NCI-H524 treated with DMSO at 0.1 percent for 48 hours (cell line): ENCODE measurements around the gene CACNA1H.

Source experiments
- DNase-seq: peaks from one replicate; lab custom pipeline; 2025; lab: John Stamatoyannopoulos, UW

The CACNA1H gene

DNA sequence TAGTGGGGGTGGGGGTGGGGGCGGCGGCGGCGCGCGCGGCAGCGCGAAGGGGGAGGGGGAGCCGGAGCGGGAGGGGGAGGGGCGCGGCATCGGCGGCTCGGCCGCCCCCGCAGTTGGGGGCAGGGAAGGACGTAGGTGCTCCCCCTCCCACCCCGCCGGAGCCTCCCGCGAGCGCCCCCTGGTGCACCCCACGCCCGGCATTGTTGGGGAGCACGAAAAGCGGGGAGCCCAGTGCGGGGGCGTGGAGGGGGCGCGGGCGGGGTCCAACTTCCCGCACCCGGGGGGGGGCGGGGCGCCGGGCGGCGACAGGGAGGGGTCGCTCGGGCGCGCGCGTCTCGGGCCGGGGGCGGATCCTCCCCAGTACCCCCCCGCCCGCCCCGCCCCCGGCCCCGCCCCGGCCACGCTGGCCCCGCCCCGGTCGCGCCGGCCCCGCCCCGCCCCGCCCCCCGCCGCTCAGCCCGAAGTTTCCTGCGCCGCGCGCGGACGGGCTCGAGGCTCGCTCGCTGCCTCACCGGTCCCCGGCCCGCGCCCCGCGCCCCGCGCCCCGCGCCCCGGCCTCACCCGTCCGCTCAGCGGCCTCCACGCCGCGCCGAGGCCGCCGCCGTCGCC is at the start of gene CACNA1H:
CACNA1H (plus strand) TSS at position 456 of the 609 bp plus-strand sequence. CDS start 632 bp downstream, outside the sequence.
- no peak for DNase-seq

DNA sequence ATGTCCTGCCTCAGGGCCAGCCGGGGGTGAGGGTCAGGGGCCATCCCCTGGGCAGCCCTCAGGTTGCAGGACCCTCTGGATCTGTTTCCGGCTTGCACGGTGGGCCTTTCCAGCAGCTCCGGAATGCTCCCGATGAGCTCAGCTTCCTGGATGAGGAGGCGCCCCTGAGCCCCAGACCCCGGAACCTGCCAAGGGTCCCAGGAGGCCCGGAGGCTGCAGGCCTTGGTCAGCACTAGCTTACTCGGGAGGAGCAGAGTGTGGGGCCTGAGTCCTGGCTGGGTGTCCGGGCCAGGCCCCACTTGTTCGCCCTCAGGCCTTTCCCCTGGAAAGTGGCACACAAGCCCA is 49.3 kb upstream of the CACNA1H start:
- DNase-seq = no peak

DNA sequence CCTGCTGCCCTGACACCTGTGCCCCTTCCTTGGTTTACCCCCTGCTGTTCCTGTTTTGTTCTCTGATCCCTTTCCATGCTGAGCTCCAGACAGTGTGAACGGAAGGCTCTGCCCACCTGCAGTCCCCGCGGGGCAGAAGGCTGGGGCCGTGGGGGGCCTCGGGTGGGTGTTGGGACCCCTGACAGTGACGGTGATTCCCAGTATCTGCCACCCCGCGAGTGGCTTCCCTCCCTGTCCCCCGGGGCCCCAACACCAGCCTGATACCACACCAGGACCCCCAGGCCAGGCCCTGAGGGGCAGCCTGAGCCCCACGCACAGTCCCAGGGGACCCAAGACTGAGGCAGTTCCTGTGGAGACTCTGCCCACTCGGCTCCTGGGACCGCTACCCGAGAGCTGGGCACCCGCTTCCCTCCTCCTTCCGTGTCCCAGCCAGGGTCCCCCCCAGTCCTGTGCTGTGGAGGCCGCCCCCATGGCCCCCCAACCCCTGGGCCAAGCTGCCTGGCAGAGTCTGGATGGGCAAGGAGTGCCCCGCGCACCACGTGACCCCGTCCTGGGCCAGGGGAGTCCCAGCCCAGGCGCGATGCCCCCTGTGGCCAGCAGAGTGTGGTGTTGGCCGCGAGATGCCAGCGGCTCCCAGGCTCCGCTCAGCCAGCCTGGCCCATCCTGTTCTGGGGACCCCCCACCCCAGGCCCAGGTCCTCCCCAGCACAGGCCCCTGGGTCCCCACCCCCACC is 46.9 kb upstream of the CACNA1H start:
- no peak for DNase-seq

DNA sequence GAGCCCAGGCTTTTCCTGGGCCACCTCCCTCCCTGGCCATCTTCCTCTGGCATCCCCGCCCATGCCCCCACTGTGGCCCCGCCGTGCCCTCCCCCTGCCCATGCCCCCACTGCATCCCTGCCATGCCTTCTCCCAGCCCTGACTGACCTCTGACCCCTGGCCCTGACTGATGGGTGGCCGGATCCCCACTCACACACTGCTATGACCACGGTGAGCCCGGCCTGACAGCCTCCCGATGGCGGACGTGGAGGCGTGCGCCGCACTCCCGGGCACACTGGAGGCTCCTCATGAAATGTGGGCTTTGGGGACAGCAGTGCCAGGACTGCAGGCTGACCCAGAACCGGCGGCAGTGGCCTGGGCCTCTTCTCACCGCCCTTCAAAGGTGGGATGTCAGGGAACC is 46.2 kb upstream of the CACNA1H start:
- DNase-seq = no peak

- no peak for DNase-seq
These were observed 45.8 kb upstream of the CACNA1H start for GRCh38 chr16:1107141-1107540.

- no peak for DNase-seq
These were observed 45.2 kb upstream of the CACNA1H start for GRCh38 chr16:1107731-1108130.

- peak; percentile 53 for DNase-seq
These were observed 44.3 kb upstream of the CACNA1H start for GRCh38 chr16:1108299-1109252.

DNA sequence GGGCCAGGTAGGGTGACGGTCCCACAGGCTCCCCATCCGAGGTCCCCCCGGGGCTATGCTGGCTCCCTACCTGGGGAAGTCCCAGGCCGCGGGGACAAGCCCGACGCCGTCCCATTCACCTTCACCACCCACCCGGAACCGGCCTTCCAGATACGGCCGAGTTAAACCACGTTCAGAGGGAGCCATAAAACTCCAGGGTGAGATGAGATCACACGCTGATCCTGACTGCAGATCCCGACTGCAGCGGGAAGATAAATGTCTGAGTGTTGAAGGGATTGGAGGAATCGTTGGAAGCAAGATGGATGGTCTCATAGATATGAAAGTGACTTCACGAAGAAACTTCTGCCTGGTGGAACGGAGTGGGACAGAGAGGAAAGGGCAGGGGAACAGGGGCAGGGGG is 43.3 kb upstream of the CACNA1H start:
- no peak for DNase-seq

DNA sequence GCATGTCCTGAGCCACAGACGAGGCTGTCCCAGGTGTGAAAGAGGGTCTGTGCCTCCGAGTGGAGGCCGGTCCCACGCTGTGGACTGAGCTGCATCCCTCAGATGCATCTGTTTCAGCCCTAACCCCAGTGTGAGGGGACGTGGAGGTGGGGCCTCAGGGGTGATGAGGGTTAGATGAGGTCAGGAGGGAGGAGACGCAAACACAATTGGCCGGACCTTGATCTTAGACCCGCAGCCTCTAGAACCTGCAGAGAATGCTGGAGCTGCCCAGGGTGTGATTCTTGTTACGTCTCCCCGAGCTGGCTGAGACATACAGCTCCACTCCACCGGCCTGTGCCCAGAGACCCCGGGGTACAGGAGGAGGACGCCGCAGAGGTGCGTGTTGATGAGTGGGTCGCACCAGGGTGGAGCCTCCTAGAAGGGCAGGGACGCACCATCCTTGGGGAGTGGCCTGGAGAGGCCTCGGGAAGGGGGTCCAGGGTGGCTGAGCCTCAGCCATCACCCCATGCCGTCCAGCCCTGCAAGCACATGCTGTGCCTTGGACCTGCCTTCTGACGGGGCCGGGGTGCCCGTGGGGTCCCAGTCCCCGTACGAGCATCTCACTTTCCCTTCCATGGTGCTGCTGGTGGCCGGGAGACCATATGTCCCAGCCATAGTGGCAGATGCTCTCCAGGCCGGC is 40.3 kb upstream of the CACNA1H start:
- no peak for DNase-seq

DNA sequence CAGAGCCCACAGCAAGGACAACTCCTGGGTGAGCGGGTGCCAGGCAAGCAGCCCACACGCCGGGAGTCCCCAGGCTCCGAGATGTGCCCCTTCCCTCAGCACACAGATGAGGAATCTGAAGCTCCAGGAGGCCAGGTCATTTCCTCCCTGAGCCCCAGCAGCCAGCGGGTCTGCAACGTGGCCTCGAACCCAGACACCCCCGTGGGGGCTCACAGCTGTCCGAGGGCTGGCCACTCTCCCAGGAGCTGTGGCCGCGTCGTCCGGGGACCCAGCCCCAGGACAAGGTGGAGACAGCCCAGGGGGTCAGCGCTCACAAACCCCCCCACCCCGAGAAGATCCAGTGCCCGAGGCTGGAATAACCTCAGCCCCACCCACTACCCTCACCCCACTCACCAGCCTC is 39.4 kb upstream of the CACNA1H start:
- no peak for DNase-seq

DNA sequence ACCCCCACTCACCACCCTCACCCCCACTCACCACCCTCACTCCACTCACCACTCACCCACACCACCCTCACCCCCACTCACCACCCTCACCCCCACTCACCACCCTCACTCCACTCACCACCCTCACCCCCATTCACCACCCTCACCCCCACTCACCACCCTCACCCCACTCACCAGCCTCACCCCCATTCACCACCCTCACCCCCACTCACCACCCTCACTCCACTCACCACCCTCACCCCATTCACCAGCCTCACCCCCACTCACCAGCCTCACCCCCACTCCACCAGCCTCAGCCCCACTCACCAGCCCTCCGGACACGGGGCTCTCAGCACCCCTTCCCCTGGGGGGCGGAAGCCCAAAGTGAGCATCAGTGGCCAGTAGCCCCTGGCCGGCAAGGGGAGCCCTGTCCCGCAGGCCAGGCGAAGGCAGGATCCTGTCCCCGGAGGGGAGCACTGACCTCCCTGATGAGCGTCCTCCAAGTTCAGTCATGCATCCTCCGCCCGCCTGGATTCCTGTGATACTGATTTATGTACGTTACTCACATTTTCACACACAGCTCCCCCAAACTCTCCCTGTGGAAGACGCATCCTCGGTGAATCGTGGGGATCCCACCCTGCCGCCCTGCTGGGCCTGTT is 38.9 kb upstream of the CACNA1H start:
- DNase-seq = no peak

- DNase-seq = no peak
These were observed 36.2 kb upstream of the CACNA1H start for GRCh38 chr16:1116693-1117077.

- DNase-seq = no peak
These were observed 35.6 kb upstream of the CACNA1H start for GRCh38 chr16:1117176-1117900.

- DNase-seq = no peak
These were observed 35.0 kb upstream of the CACNA1H start for GRCh38 chr16:1117926-1118325.

GRCh38 chr16:1119129-1119528 is 33.8 kb upstream of the CACNA1H start:
- DNase-seq = no peak

DNA sequence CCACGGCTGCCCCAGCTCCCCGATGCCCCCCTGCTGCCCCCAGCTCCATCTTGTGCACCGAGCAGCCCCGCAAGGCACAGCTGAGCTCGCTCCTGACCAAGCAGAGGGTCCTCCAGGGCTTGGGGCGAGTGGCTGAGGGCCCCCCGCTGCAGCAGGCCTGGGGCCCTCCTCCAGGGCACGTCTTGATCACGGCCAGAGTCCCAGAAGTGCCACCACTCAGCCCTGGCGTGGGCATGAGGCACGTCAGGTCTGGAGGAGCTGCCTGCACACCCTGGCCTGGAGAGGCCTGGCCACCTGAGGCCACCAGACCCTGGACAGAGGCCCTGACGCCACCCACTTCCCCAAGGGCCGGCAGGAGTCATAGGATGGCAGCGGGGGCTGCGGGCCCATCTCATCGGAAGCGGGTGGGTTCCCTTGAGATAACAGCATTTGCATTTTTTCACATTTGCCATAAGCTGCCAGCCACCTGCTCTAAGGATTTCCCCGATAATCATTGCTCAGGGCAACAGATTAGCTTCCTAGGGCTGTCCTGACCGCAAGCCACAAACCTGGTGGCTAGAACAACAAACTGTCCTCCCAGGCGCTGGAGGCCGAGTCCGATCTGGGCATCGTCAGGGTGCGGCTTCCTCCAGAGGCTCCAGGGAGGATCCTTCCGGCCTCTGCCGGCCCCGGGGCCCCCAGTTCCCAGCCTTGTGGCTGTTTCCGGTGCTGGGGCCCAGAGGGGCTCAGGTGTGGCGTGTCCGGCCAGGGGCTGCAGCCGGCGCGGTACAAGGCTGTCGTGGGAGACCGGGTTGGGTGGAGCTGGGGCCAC is 32.9 kb upstream of the CACNA1H start:
- no peak for DNase-seq

GRCh38 chr16:1120577-1120941 is 32.3 kb upstream of the CACNA1H start:
- no peak for DNase-seq

DNA sequence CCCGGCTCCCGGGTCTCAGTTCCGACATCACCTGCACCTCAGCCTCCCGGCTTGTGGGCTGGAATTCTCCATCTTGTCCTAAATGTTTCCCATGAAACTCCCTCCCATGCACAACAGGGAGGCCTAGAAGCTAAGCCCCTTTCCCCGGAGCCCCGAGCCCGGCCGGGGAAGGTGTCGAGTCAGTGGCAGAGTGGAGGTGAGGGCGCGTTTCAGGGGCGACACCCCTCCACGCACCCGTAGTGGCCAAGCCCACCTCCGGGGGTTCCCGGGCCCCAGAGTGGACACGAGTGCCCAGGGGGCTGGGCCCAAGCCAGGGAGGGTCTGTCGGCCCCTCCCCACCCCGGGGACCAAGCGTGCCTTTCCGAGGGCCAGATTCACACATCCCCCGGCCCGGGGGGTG is 31.9 kb upstream of the CACNA1H start:
- no peak for DNase-seq

- no peak for DNase-seq
These were observed 31.1 kb upstream of the CACNA1H start for GRCh38 chr16:1121601-1122397.

GRCh38 chr16:1122398-1122765 is 30.5 kb upstream of the CACNA1H start:
- no peak for DNase-seq
